ENCODE results near the gene COX7B. TPM values are rescaled to one million over a fixed set of nuclear protein-coding genes. Genes with fewer than 3 reads are reported as not detected.

The COX7B gene
- total RNA-seq, 1 experiment from 2014 or later, result 356 TPM

DNA sequence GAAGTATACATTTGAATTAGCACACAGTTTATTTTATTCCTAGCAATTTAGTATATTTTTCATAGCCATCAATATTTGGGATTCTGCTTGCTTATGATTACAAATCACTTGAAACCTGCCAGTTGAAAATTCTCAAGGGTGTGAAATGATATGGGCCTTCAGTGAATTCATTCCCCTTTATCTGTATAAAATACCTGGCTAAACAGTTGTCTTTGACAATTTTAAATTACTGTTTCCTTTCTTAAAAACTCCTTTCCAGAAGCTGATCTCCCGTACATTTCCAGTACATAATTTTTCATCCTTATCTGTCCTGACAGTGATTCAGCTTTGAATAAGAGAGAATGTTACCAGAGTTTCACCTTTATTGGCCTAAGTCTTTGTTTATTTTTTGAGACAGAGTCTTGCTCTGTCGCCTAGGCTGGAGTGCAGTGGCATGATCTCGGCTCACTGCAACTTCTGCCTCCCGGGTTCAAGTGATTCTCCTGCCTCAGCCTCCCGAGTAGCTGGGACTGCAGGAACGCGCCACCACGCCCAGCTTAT is 25.1 kb downstream of the COX7B start:
- Histone ChIP-seq H3K27me3 (ENCODE audit: insufficient read depth, low read depth) (no peaks in the 10 kb centered on the region), H3K4me2 (no peak overlapping the region), H3K79me2 (ENCODE audit: low read depth) (no peaks in the 10 kb centered on the region), H3K9me3 (ENCODE audit: insufficient read depth, low read depth) (no peaks in the 10 kb centered on the region), H3K9me2 (ENCODE audit: insufficient read depth) (no peaks in the 10 kb centered on the region), H3K27ac (no peak overlapping the region), H2AFZ (no peak overlapping the region), H3F3A (ENCODE audit: insufficient read depth, low read depth) (no peaks in the 10 kb centered on the region), H4K20me1 (ENCODE audit: insufficient read depth) (no peaks in the 10 kb centered on the region), H3K36me3 (ENCODE audit: low read depth) (no peaks in the 10 kb centered on the region), H3K4me1 (replicated peaks; ENCODE audit: insufficient read depth) (no peaks in the 10 kb centered on the region), H3K4me3 (no peak overlapping the region)
- ChIA-PET POLR2A (ENCODE audit: unreplicated experiment) (no interaction called here), CTCF (no interaction called here)
- no peak for TF ChIP-seq EZH2 (IDR thresholded peaks at IDR 0.05; ENCODE audit: low read depth)
- TF ChIP-seq, protein P1, sequence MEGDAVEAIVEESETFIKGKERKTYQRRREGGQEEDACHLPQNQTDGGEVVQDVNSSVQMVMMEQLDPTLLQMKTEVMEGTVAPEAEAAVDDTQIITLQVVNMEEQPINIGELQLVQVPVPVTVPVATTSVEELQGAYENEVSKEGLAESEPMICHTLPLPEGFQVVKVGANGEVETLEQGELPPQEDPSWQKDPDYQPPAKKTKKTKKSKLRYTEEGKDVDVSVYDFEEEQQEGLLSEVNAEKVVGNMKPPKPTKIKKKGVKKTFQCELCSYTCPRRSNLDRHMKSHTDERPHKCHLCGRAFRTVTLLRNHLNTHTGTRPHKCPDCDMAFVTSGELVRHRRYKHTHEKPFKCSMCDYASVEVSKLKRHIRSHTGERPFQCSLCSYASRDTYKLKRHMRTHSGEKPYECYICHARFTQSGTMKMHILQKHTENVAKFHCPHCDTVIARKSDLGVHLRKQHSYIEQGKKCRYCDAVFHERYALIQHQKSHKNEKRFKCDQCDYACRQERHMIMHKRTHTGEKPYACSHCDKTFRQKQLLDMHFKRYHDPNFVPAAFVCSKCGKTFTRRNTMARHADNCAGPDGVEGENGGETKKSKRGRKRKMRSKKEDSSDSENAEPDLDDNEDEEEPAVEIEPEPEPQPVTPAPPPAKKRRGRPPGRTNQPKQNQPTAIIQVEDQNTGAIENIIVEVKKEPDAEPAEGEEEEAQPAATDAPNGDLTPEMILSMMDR (conservative IDR thresholded peaks at IDR 0.05), result no peak
- intact Hi-C loops (cut with micrococcal nuclease; ENCODE audit: unreplicated experiment), result no loop called here
- BruUV-seq (replicated peaks), result no TSS peak
- DNase-seq, result no peak

DNA sequence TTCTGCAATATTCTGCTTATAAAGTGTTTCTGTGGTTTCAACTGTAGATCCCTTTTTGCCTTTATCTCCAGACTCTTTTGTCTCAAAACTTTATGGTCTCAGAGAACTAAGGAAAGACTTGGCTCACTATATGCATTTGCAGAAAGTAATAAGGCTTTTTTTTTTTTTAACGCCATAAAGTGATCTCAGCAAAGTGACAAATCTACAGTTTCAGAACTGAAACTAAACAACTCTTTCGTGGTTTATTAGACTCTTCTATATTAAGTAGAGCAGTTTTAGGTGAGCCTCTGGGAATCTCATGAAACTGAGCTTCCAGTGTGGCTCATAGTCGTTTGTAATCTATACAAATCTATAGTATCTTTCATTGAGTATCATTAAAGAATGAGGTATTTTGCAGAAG is 26.5 kb downstream of the COX7B start:
- intact Hi-C loops (cut with micrococcal nuclease; ENCODE audit: unreplicated experiment), result no loop called here
- Histone ChIP-seq H3K27me3 (ENCODE audit: insufficient read depth, low read depth) (no peaks in the 10 kb centered on the region), H3K9me2 (ENCODE audit: insufficient read depth) (no peaks in the 10 kb centered on the region), H3K4me2 (no peak overlapping the region), H3K4me3 (no peak overlapping the region), H3K27ac (no peak overlapping the region), H3K36me3 (ENCODE audit: low read depth) (no peaks in the 10 kb centered on the region), H3K9me3 (ENCODE audit: insufficient read depth, low read depth) (no peaks in the 10 kb centered on the region), H4K20me1 (ENCODE audit: insufficient read depth) (no peaks in the 10 kb centered on the region), H3F3A (ENCODE audit: insufficient read depth, low read depth) (no peaks in the 10 kb centered on the region), H3K79me2 (ENCODE audit: low read depth) (no peaks in the 10 kb centered on the region), H3K4me1 (replicated peaks; ENCODE audit: insufficient read depth) (no peaks in the 10 kb centered on the region), H2AFZ (no peak overlapping the region)
- no peak for DNase-seq
- ChIA-PET POLR2A (ENCODE audit: unreplicated experiment) (no interaction called here), CTCF (no interaction called here)
- TF ChIP-seq, protein P1 (conservative IDR thresholded peaks at IDR 0.05), result no peak
- TF ChIP-seq EZH2 (IDR thresholded peaks at IDR 0.05; ENCODE audit: low read depth), result no peak
- BruUV-seq (replicated peaks), result no TSS peak

DNA sequence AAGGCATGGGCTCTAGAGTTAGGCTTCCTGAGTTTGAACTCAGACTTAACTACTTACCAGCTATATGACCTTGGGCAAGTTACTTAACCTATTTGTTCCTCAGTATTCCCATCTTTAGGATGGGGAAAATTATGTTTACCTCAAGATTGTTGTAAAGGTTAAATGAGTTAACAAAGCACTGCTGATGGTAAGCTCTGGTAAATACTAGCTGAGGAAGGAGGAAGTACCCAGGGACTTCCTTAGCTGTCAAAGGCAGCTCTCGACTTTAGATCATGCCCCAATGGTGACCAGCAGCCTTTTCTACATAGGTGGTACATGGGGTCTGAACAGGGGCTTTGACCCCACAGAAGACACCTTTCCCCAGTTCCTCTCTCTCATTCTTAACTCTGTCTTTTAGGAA is 31.3 kb downstream of the COX7B start:
- H3K9me3 ChIP-seq (ENCODE audit: insufficient read depth, low read depth), result no peaks in the 10 kb centered on the region
- no peak overlapping the region for H3K4me3 ChIP-seq
- no peaks in the 10 kb centered on the region for H3K36me3 ChIP-seq (ENCODE audit: low read depth)
- no peaks in the 10 kb centered on the region for H3K27me3 ChIP-seq (ENCODE audit: insufficient read depth, low read depth)
- ChIA-PET POLR2A (ENCODE audit: unreplicated experiment) (no interaction called here), CTCF (no interaction called here)
- no TSS peak for BruUV-seq (replicated peaks)
- intact Hi-C loops (cut with micrococcal nuclease; ENCODE audit: unreplicated experiment), result no loop called here
- no peak for DNase-seq
- H3K79me2 ChIP-seq (ENCODE audit: low read depth), result no peaks in the 10 kb centered on the region
- H3K4me2 ChIP-seq, result no peak overlapping the region
- H3K27ac ChIP-seq, result no peak overlapping the region
- no peak overlapping the region for H2AFZ ChIP-seq
- no peaks in the 10 kb centered on the region for H3K9me2 ChIP-seq (ENCODE audit: insufficient read depth)
- TF ChIP-seq, protein P1 (conservative IDR thresholded peaks at IDR 0.05), result no peak
- no peak for TF ChIP-seq EZH2 (IDR thresholded peaks at IDR 0.05; ENCODE audit: low read depth)
- H4K20me1 ChIP-seq (ENCODE audit: insufficient read depth), result no peaks in the 10 kb centered on the region
- no peaks in the 10 kb centered on the region for H3F3A ChIP-seq (ENCODE audit: insufficient read depth, low read depth)
- H3K4me1 ChIP-seq (replicated peaks; ENCODE audit: insufficient read depth), result 0 out of 2 replicates have a peak, but pooled peaks cover 2% of the 10 kb centered on the region
